Aorta (tissue), 5 donors: ENCODE data around the gene ABL2. TPM values are rescaled to one million over a fixed set of nuclear protein-coding genes. Genes with fewer than 3 reads are reported as not detected.
"Not testable (repeated sequence)": the region's sequence is repeated elsewhere in the genome, so short reads cannot be mapped to it uniquely, and the experiment has no call there.

Source experiments
- ATAC-seq: fragments of 200-7000 bp; cut with Tn5 transposase; one replicate; pipeline ENCODE4 v1.9.1; 2022; ENCODE audit warnings: moderate library complexity; ENCODE audit not compliant: low FRiP score
- DNase-seq, 2 donors: peaks; one replicate each; pipeline ENCODE4 v3.0.0-alpha.2; 2020
- H3K27ac ChIP-seq, 2 donors: one replicate each; pipeline ENCODE4 v1.5.1; 2013; ENCODE audit warnings: low read length in 2 of 2, mild to moderate bottlenecking in 2 of 2, moderate library complexity in 2 of 2, control low read depth in 1 of 2, inconsistent platforms in 1 of 2, low read depth in 1 of 2
- H3K27me3 ChIP-seq, 2 donors: one replicate each; pipeline ENCODE4 v1.6.1; 2013; ENCODE audit warnings: control low read depth in 1 of 2, low read length in 1 of 2, mild to moderate bottlenecking in 1 of 2, moderate library complexity in 1 of 2; ENCODE audit not compliant: insufficient read depth in 2 of 2, control insufficient read depth in 1 of 2
- H3K36me3 ChIP-seq, 2 donors: one replicate each; pipeline ENCODE4 v1.6.1; 2013; ENCODE audit warnings: control low read depth in 1 of 2, low read length in 1 of 2, mild to moderate bottlenecking in 1 of 2; ENCODE audit not compliant: insufficient read depth in 2 of 2, control insufficient read depth in 1 of 2
- H3K4me1 ChIP-seq, 2 donors: one replicate each; pipeline ENCODE4 v1.6.1; 2013; ENCODE audit warnings: low read length in 2 of 2, control low read depth in 1 of 2, mild to moderate bottlenecking in 1 of 2, moderate library complexity in 1 of 2; ENCODE audit not compliant: insufficient read depth in 2 of 2, control insufficient read depth in 1 of 2
- H3K4me3 ChIP-seq, 2 donors: one replicate each; pipeline ENCODE4 v1.5.1; 2013; ENCODE audit warnings: low read length in 2 of 2, control low read depth in 1 of 2, mild to moderate bottlenecking in 1 of 2
- H3K9me3 ChIP-seq: one replicate; pipeline ENCODE4 v1.6.1; 2013; ENCODE audit warnings: mild to moderate bottlenecking, low read length; ENCODE audit not compliant: control insufficient read depth
- WGBS, 2 donors: extraction: QIAGEN DNeasy Blood & Tissue Kit; methylation state at CpG; one replicate each; pipeline ENCODE4 v1.1.7; 2013; 5-methylcytosine and 5-hydroxymethylcytosine counted together
- intact Hi-C, 2 donors: fragments of 100-400 bp; cut with DNase I; formaldehyde crosslinking; loops; one replicate each; pipeline versions ENCODE4 v1.14.2 to v1.15.0; 2022
- polyA plus RNA-seq, 2 donors: library from polyadenylated mRNA; stranded (reverse); fragments of 200-250 nt; gene quantifications; one replicate each; pipeline ENCODE4 v1.2.3, GENCODE V29; 2013
- total RNA-seq, 2 donors: library from RNA; stranded (reverse); fragmentation: NEBNext Ultra II Directional; extraction: Animal tissue kit (Norgen Biotek cat#: 25700); gene quantifications; one replicate each; pipeline ENCODE4 v1.2.1, GENCODE V29; 2021
- donor health status: healthy with polysubstance abuse.
- donor health status: Bipolar disorder and iron deficiency.
- donor health status: DM: no; HTN: no; CAD: no.
- donor health status: DM: no; HTN: no; CAD: no.
- donor health status: DM: yes; HTN: yes; CAD: no.

ABL2 gene
- total and polyA plus RNA-seq, 4 donors, result 2.4 to 58.5 (median 31.2) TPM

DNA sequence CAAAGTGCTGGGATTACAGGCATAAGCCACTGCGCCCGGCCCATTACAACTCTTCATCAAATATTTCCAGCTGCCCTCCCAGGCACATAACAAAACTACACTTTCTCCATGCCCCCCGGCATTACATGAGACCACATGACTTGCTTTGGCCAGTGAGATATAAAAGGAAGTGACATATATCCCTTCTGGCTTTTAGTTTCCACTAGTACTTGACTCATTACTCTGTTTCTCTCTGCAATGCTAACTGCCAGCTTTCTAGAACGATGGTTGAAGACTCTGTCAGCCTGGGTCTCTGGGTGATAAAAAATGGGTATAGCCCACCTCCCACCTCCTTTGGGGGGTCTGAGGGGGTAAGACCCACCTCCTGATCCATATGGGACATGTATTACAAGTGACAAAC is 24.2 kb downstream of the ABL2 start:
- H3K27me3 ChIP-seq, result no peaks in the 10 kb centered on the region
- intact Hi-C loops, result no loop called here
- H3K4me3 ChIP-seq, result no peak overlapping the region
- H3K27ac ChIP-seq, result no peak overlapping the region
- no peaks in the 10 kb centered on the region for H3K9me3 ChIP-seq
- no peaks in the 10 kb centered on the region for H3K36me3 ChIP-seq
- no peak for DNase-seq
- no peak for ATAC-seq
- H3K4me1 ChIP-seq, result peaks cover 0 to 5% of the 10 kb centered on the region in 2 donors
- 58 to 63% methylated on average over 4 of the region's 4 CpGs for WGBS, 2 donors

- intact Hi-C loops, result no loop called here
- WGBS, 2 donors, result 88 to 96% methylated on average over 1 of the region's 1 CpG
- Histone ChIP-seq H3K27ac (no peak overlapping the region), H3K4me1 (peaks cover 0 to 5% of the 10 kb centered on the region in 2 donors), H3K4me3 (no peak overlapping the region), H3K27me3 (no peaks in the 10 kb centered on the region), H3K36me3 (no peaks in the 10 kb centered on the region), H3K9me3 (no peaks in the 10 kb centered on the region)
- ATAC-seq, result no peak
- no peak for DNase-seq
Observed at GRCh38 chr1:179202161-179202560, 27.3 kb downstream of the ABL2 start.

DNA sequence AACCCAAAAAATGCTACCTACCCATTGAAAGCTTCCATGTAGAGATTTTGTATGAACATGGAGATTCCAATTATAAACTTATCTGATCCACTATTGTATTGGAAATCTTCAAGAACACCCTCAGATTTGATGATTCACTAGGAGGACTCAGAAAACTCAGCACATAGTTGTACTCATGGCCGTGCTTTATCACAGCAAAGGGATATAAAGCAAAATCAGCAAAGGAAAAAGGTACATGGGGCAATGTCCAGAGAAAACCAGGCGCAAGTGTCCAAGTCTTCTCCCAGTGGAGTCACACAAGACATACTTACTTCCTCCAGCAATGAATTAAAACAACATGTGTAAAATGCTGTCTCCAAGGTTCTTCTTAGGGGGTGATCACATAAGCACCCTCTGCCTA is 28.9 kb downstream of the ABL2 start:
- H3K4me3 ChIP-seq, result no peak overlapping the region
- DNase-seq, result no peak
- WGBS, 2 donors, result 94 to 98% methylated on average over 2 of the region's 2 CpGs
- H3K4me1 ChIP-seq, result peaks cover 0 to 5% of the 10 kb centered on the region in 2 donors
- no peaks in the 10 kb centered on the region for H3K36me3 ChIP-seq
- H3K27me3 ChIP-seq, result no peaks in the 10 kb centered on the region
- intact Hi-C loops, result no loop called here
- ATAC-seq, result no peak
- no peak overlapping the region for H3K27ac ChIP-seq
- H3K9me3 ChIP-seq, result no peaks in the 10 kb centered on the region

DNA sequence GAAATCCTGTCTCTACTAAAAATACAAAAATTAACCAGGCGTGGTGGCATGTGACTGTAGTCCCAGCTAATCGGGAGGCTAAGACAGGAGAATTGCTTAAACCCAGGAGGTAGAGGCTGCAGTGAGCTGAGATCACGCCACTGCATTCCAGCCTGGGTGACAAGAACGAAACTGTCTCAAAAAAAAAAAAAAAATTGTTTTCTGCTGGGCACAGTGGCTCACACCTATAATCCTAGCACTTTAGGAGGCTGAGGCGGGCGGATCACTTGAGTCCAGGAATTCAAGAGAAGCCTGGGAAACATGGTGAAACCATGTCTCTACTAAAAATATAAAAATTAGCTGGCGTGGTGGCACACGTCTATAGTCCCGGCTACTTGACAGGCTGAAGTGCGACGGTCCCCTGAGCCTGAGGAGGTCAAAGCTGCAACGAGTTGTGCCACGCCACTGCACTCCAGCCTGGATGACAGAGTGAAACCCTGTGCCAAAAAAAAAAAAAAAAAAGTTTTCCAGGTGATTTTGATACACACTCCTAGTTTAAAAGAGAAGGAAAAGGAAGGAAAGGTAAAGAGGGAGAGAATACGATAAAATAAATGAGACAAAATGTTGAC is 31.7 kb downstream of the ABL2 start:
- ATAC-seq (no peak), DNase-seq (no peak)
- Histone ChIP-seq H3K36me3 (no peaks in the 10 kb centered on the region), H3K9me3 (no peaks in the 10 kb centered on the region), H3K27me3 (no peaks in the 10 kb centered on the region), H3K4me3 (no peak overlapping the region), H3K27ac (no peak overlapping the region), H3K4me1 (no peaks in the 10 kb centered on the region)
- intact Hi-C loops, result loop anchor here in 1 of 2 donors (2.0 kb wide), 1 partner anchor 77 kb away; no protein-coding TSS in a partner anchor
- 49 to 54% methylated on average over 14 of the region's 14 CpGs for WGBS, 2 donors

- ATAC-seq, H3K4me3 ChIP-seq, H3K27ac ChIP-seq, H3K9me3 ChIP-seq, H3K27me3 ChIP-seq, DNase-seq, H3K4me1 ChIP-seq, H3K36me3 ChIP-seq: not testable (repeated sequence)
- WGBS, 2 donors, result 76 to 85% methylated on average over 5 of the region's 5 CpGs
- intact Hi-C loops, result loop anchor here in 1 of 2 donors (2.0 kb wide), 1 partner anchor 75 kb away; no protein-coding TSS in a partner anchor
Observed at GRCh38 chr1:179195857-179196256, 33.6 kb downstream of the ABL2 start.

DNA sequence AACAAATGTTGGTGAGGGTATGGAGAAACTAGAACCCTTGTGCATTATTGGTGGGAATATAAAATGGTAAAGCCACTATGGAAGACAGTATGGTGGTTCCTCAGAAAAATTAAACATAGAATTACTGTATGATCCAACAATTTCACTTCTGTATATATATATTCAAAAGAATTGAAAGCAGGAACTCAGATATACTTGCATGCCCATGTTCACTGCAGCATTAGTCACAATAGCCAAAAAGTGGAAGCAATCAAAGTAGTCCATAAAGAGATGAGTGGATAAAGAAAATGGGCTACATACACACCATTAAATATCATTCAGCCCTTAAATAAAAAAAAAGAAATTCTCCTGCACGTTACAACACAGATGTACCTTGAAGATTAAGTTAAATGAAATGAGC is 34.1 kb downstream of the ABL2 start:
- no peaks in the 10 kb centered on the region for H3K4me1 ChIP-seq
- H3K27ac ChIP-seq, result no peak overlapping the region
- no peaks in the 10 kb centered on the region for H3K36me3 ChIP-seq
- DNase-seq, result no peak
- no peaks in the 10 kb centered on the region for H3K9me3 ChIP-seq
- no peaks in the 10 kb centered on the region for H3K27me3 ChIP-seq
- 85 to 97% methylated on average over 1 of the region's 1 CpG for WGBS, 2 donors
- intact Hi-C loops, result no loop called here
- ATAC-seq, result no peak
- H3K4me3 ChIP-seq, result no peak overlapping the region

GRCh38 chr1:179194068-179194537 is 35.4 kb downstream of the ABL2 start:
- DNase-seq (no peak), ATAC-seq (no peak)
- Histone ChIP-seq H3K36me3 (no peaks in the 10 kb centered on the region), H3K4me1 (no peaks in the 10 kb centered on the region), H3K9me3 (no peaks in the 10 kb centered on the region), H3K27me3 (no peaks in the 10 kb centered on the region), H3K27ac (no peak overlapping the region), H3K4me3 (no peak overlapping the region)
- WGBS, 2 donors, result 47 to 60% methylated on average over 2 of the region's 2 CpGs
- intact Hi-C loops, result loop anchor here (5.0 kb wide), 3 partner anchors 72 to 112 kb away; partner anchors contain the start of gene TOR3A (in 1 of the 2)

- no peaks in the 10 kb centered on the region for H3K27me3 ChIP-seq
- no peaks in the 10 kb centered on the region for H3K36me3 ChIP-seq
- DNase-seq (no peak), ATAC-seq (peak; percentile 72)
- H3K9me3 ChIP-seq, result no peaks in the 10 kb centered on the region
- 54 to 66% methylated on average over 4 of the region's 4 CpGs for WGBS, 2 donors
- H3K4me3 ChIP-seq, result no peak overlapping the region
- H3K4me1 ChIP-seq, result no peaks in the 10 kb centered on the region
- no peak overlapping the region for H3K27ac ChIP-seq
- intact Hi-C loops, result loop anchor here (5.0 kb wide), 3 partner anchors 69 to 109 kb away; partner anchors contain the start of gene TOR3A (in 1 of the 2)
Observed at GRCh38 chr1:179190861-179191260, 38.6 kb downstream of the ABL2 start.

DNA sequence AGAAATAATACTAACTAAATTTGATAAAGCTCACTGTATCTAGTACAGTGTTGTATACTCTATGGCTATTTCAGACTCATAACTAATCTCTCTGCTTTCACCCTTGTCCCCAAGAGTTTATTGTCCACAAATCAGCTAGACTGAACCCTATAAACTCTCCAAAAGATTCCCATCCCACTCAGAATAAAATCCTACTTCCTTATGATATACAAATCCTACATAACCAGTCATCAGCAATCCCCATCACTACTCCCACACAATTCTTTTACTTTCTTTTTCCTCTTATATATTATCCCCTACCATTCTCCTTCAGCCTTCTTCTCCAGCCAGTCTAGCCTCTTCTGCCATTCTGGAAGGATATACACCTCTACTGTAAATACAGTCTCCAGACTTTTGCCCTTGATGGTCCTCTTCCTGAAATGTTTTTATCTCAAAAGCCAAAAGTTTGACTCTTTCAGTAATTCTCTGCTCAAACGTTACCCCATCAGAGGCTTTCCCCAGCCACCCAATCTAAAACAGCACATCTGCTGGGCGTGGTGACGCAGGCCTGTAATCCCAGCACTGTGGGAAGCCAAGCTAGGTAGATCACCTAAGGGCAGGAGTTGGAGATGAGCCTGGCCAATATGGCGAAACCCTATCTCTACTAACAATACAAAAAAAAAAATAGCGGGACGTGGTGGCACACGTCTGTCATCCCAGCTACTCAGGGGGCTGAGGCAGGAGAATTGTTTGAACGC is 41.6 kb downstream of the ABL2 start:
- DNase-seq (no peak), ATAC-seq (no peak)

More for the DNA sequence above, 41.6 kb downstream of the ABL2 start:
- H3K4me1 ChIP-seq, result peaks cover 0 to 2% of the 10 kb centered on the region in 2 donors
- WGBS, 2 donors, result 92 to 94% methylated on average over 8 of the region's 8 CpGs
- H3K9me3 ChIP-seq, result no peaks in the 10 kb centered on the region
- intact Hi-C loops, result no loop called here
- no peaks in the 10 kb centered on the region for H3K36me3 ChIP-seq
- H3K4me3 ChIP-seq, result no peak overlapping the region
- H3K27ac ChIP-seq, result no peak overlapping the region
- H3K27me3 ChIP-seq, result no peaks in the 10 kb centered on the region
